Left lung (tissue), 10 donors: ENCODE measurements around the gene ADGRB3. TPM values are rescaled to one million over a fixed set of nuclear protein-coding genes. Genes with fewer than 3 reads are reported as not detected.

ENCODE experiments used
- ATAC-seq: fragments of 200-7000 bp; cut with Tn5 transposase; one replicate; pipeline ENCODE4 v1.9.1; 2020; ENCODE audit warnings: moderate library complexity
- DNase-seq, 4 donors: peaks; one replicate each; pipeline ENCODE4 v3.0.0-alpha.2; 2013 to 2020
- H3K27ac ChIP-seq, 2 donors: fragments of 200-600 bp; sonication (generic) in 1 of 2; one replicate each; pipeline versions ENCODE4 v1.5.0 to v1.8.0; 2020 to 2021
- H3K27me3 ChIP-seq, 2 donors: fragments of 200-600 bp; sonication (generic) in 1 of 2; one replicate each; pipeline versions ENCODE4 v1.5.0 to v1.8.0; 2020 to 2021
- H3K36me3 ChIP-seq, 2 donors: fragments of 200-600 bp; sonication (generic) in 1 of 2; one replicate each; pipeline versions ENCODE4 v1.5.0 to v1.8.0; 2020 to 2021
- H3K4me1 ChIP-seq, 2 donors: fragments of 200-600 bp; one replicate each; pipeline ENCODE4 v1.8.0; 2021
- H3K4me3 ChIP-seq, 2 donors: fragments of 200-600 bp; sonication (generic) in 1 of 2; one replicate each; pipeline versions ENCODE4 v1.5.0 to v1.8.0; 2020 to 2021; ENCODE audit warnings: mild to moderate bottlenecking in 1 of 2
- H3K9me3 ChIP-seq, 2 donors: fragments of 200-600 bp; sonication (generic) in 1 of 2; one replicate each; pipeline versions ENCODE4 v1.5.0 to v1.8.0; 2020 to 2021
- CTCF ChIP-seq, 2 donors: fragments of 200-600 bp; sonication (generic) in 1 of 2; IDR thresholded peaks; one replicate each; pipeline versions ENCODE4 v1.5.0 to v1.8.0; 2021; ENCODE audit warnings: antibody characterized with exemption in 2 of 2
- intact Hi-C, 2 donors: fragments of 100-400 bp; cut with DNase I; formaldehyde crosslinking; loops; one replicate each; pipeline versions ENCODE4 v1.11.2 to v1.14.2; 2022
- polyA plus RNA-seq, 6 donors: library from polyadenylated mRNA; unstranded; fragments of 120-200 nt; gene quantifications; one replicate each; pipeline ENCODE4 v1.2.1, GENCODE V29; 2013; ENCODE audit not compliant: insufficient read length in 6 of 6
- total RNA-seq, 2 donors: library from RNA; stranded (reverse); fragmentation: NEBNext Ultra II Directional; extraction: Animal tissue kit (Norgen Biotek cat#: 25700); gene quantifications; one replicate each; pipeline ENCODE4 v1.2.1, GENCODE V29; 2021
- donor health status: DM: no; HTN: yes; CAD: no.
- donor health status: DM: no; HTN: no; CAD: no.

ADGRB3 gene
- total and polyA plus RNA-seq, 8 donors = 2.0 to 22.4 (median 13.7) TPM

- ATAC-seq = no peak
- Histone ChIP-seq H3K4me1 (no peaks in the 10 kb centered on the region), H3K9me3 (no peaks in the 10 kb centered on the region), H3K36me3 (no peaks in the 10 kb centered on the region), H3K27ac (no peak overlapping the region), H3K4me3 (no peak overlapping the region), H3K27me3 (no peaks in the 10 kb centered on the region)
- no peak for TF ChIP-seq CTCF (IDR thresholded peaks at IDR 0.05)
- no peak for DNase-seq
- intact Hi-C loops = no loop called here
Measured at GRCh38 chr6:69064226-69064625, 429.1 kb downstream of the ADGRB3 start.

DNA sequence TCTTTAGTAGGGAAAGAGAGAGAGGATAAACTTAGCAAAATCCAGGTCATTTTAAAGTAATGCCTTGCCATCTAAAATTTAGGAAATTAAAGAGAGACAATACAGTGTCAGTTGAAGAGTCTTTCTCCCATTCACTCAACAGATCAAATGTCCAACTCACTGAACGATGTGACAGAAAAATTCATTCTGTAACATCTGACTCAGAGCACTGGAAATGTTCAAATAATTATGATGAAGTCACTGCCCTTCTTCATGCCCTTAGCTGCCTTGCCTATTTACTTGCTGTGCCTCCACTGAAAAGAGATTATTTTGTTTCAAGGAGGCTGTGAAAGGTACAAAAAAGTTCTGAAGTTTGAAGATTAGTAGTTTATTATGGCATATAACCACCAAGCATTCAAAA is 434.8 kb downstream of the ADGRB3 start:
- Histone ChIP-seq H3K9me3 (no peaks in the 10 kb centered on the region), H3K4me3 (no peak overlapping the region), H3K4me1 (no peaks in the 10 kb centered on the region), H3K27ac (no peak overlapping the region), H3K36me3 (no peaks in the 10 kb centered on the region), H3K27me3 (no peaks in the 10 kb centered on the region)
- DNase-seq (no peak), ATAC-seq (no peak)
- intact Hi-C loops = no loop called here
- no peak for TF ChIP-seq CTCF (IDR thresholded peaks at IDR 0.05)

GRCh38 chr6:69072796-69073195 is 437.7 kb downstream of the ADGRB3 start:
- Histone ChIP-seq H3K9me3 (no peaks in the 10 kb centered on the region), H3K4me1 (no peaks in the 10 kb centered on the region), H3K4me3 (no peak overlapping the region), H3K27ac (no peak overlapping the region), H3K36me3 (no peaks in the 10 kb centered on the region), H3K27me3 (no peaks in the 10 kb centered on the region)
- no peak for TF ChIP-seq CTCF (IDR thresholded peaks at IDR 0.05)
- ATAC-seq = no peak
- intact Hi-C loops = no loop called here
- no peak for DNase-seq

DNA sequence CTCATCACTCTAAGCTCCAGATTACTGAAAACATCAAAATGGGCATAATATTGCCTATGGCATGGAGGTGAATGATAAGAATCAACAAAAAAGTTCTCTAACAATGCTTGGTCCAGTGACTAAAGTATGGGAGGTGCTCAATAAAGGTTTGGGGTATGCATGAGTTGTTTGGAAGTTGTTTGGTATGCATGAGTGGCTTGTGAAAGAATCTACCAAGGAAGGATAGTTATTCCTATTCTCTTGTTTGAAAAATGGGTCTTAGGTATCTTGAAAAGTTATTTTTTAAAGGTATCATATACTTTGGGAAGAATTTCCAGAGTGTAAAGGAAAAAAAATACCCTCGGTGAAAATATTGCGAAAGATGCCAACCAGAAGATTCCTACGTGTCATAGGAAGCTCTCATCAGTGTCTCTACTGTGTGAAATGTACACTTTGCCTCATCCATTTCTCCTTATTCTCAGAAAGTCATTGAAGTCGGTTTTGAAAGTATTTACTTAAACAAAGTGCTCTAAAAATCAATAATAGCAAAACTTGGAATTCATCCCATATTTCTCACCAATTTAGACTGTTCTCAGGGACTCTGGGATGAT is 449.8 kb downstream of the ADGRB3 start:
- Histone ChIP-seq H3K4me1 (no peaks in the 10 kb centered on the region), H3K4me3 (no peak overlapping the region), H3K9me3 (no peaks in the 10 kb centered on the region), H3K36me3 (no peaks in the 10 kb centered on the region), H3K27ac (no peak overlapping the region), H3K27me3 (no peaks in the 10 kb centered on the region)
- intact Hi-C loops = no loop called here
- TF ChIP-seq CTCF (IDR thresholded peaks at IDR 0.05) = no peak
- DNase-seq (no peak), ATAC-seq (no peak)

DNA sequence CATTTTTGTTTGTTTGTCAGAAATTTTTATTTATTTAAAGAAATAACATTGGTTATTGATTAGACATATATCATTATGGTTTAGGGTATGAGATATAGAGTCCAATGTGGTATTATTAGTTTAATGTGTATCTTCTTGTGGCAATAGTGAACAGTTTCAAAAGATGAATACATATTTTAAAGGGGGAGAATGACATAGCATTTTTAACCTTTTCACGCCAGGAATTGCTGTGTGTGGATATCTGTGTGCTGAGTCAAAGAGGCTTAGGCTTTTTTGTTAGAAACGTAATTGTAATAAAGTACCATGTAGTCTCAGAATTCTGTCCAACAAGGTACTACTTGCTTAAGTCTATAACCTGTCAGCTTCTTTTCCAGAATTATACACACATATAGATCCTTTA is 451.6 kb downstream of the ADGRB3 start:
- no peak overlapping the region for H3K4me3 ChIP-seq
- no peaks in the 10 kb centered on the region for H3K36me3 ChIP-seq
- no peaks in the 10 kb centered on the region for H3K4me1 ChIP-seq
- DNase-seq (no peak), ATAC-seq (no peak)
- no peaks in the 10 kb centered on the region for H3K27me3 ChIP-seq
- no peak for TF ChIP-seq CTCF (IDR thresholded peaks at IDR 0.05)
- no peaks in the 10 kb centered on the region for H3K9me3 ChIP-seq
- intact Hi-C loops = no loop called here
- H3K27ac ChIP-seq = no peak overlapping the region
